ENCODE results near the gene TINCR. TPM values are rescaled to one million over a fixed set of nuclear protein-coding genes. Genes with fewer than 3 reads are reported as not detected.

The TINCR gene
- total RNA-seq, 4 donors from 2014 or later, result 250 to 282 (median 259) TPM

- H3K4me3 ChIP-seq (ENCODE audit: low read depth, poor library complexity, severe bottlenecking), result no peak overlapping the region
- 88 to 92% methylated on average over 17 of the region's 17 CpGs for WGBS, 2 donors
- TF ChIP-seq CTCF (IDR thresholded peaks at IDR 0.05), result no peak
- TF ChIP-seq POLR2A (IDR thresholded peaks at IDR 0.05), result no peak
- intact Hi-C loops (cut with DNase I; ENCODE audit: low total_unique reads), result no loop called here
- DNase-seq (ENCODE audit: low spot score in 2 of 2), result no peak
These were observed 23.7 kb upstream of the TINCR start for GRCh38 chr19:5591476-5591875.

GRCh38 chr19:5590865-5591154 lies 23.1 kb upstream of the TINCR start:
- no peak overlapping the region for H3K4me3 ChIP-seq (ENCODE audit: low read depth, poor library complexity, severe bottlenecking)
- WGBS, 2 donors, result 94% methylated on average over 9 of the region's 9 CpGs
- intact Hi-C loops (cut with DNase I; ENCODE audit: low total_unique reads), result no loop called here
- no peak for TF ChIP-seq CTCF (IDR thresholded peaks at IDR 0.05)
- no peak for TF ChIP-seq POLR2A (IDR thresholded peaks at IDR 0.05)
- DNase-seq (ENCODE audit: low spot score in 2 of 2), result no peak

GRCh38 chr19:5590151-5590864 lies 22.6 kb upstream of the TINCR start:
- TF ChIP-seq CTCF (IDR thresholded peaks at IDR 0.05) (no peak), POLR2A (IDR thresholded peaks at IDR 0.05) (no peak)
- 89 to 90% methylated on average over 21 to 22 of the region's 22 CpGs for WGBS, 2 donors

GRCh38 chr19:5588906-5589676 lies 21.3 kb upstream of the TINCR start:
- TF ChIP-seq POLR2A (IDR thresholded peaks at IDR 0.05) (no peak), CTCF (IDR thresholded peaks at IDR 0.05) (no peak)
- no peak overlapping the region for H3K4me3 ChIP-seq (ENCODE audit: low read depth, poor library complexity, severe bottlenecking)
- intact Hi-C loops (cut with DNase I; ENCODE audit: low total_unique reads), result loop anchor here (10.0 kb wide), 1 partner anchor 214 kb away; no protein-coding TSS in a partner anchor
- WGBS, 2 donors, result 83 to 86% methylated on average over 26 to 30 of the region's 30 CpGs
- no peak for DNase-seq (ENCODE audit: low spot score in 2 of 2)

More at GRCh38 chr19:5590151-5590864, 22.6 kb upstream of the TINCR start:
- DNase-seq (ENCODE audit: low spot score in 2 of 2), result no peak
- H3K4me3 ChIP-seq (ENCODE audit: low read depth, poor library complexity, severe bottlenecking), result no peak overlapping the region
- intact Hi-C loops (cut with DNase I; ENCODE audit: low total_unique reads), result no loop called here

- DNase-seq (ENCODE audit: low spot score in 2 of 2), result no peak
- no peak for TF ChIP-seq POLR2A (IDR thresholded peaks at IDR 0.05)
- no peak for TF ChIP-seq CTCF (IDR thresholded peaks at IDR 0.05)
- intact Hi-C loops (cut with DNase I; ENCODE audit: low total_unique reads), result loop anchor here (10.0 kb wide), 1 partner anchor 214 kb away; no protein-coding TSS in a partner anchor
- no peak overlapping the region for H3K4me3 ChIP-seq (ENCODE audit: low read depth, poor library complexity, severe bottlenecking)
- WGBS, 2 donors, result 75 to 77% methylated on average over 10 of the region's 10 CpGs
These were observed 20.7 kb upstream of the TINCR start for GRCh38 chr19:5588441-5588840.

All from lower leg skin (tissue), 4 donors.